Spleen (tissue), 11 donors: ENCODE results near the gene FAM3B. TPM values are rescaled to one million over a fixed set of nuclear protein-coding genes. Genes with fewer than 3 reads are reported as not detected.

Experiments
- DNase-seq: peaks from one replicate; pipeline ENCODE4 v3.0.0-alpha.2; 2020
- H3K27ac ChIP-seq, 8 donors: fragments of 200-600 bp; sonication (generic) in 7 of 8; 1 replicate in 4 of 8; 2 replicates in 4 of 8; pipeline versions ENCODE4 v1.5.0 to v1.8.0; 2016 to 2021; ENCODE audit warnings: inconsistent platforms in 4 of 8, mild to moderate bottlenecking in 4 of 8, moderate library complexity in 1 of 8
- H3K27me3 ChIP-seq, 7 donors: fragments of 200-600 bp; sonication (generic) in 6 of 7; replicated peaks in 1 of 7; 1 replicate in 4 of 7; 2 replicates in 3 of 7; pipeline versions ENCODE4 v1.5.0 to v1.8.0; 2016 to 2021; ENCODE audit warnings: inconsistent platforms in 3 of 7, mild to moderate bottlenecking in 1 of 7
- H3K36me3 ChIP-seq, 6 donors: fragments of 200-600 bp; sonication (generic) in 5 of 6; 1 replicate in 4 of 6; 2 replicates in 2 of 6; pipeline versions ENCODE4 v1.5.0 to v1.8.0; 2016 to 2021; ENCODE audit warnings: inconsistent platforms in 2 of 6
- H3K4me1 ChIP-seq, 6 donors: fragments of 200-600 bp; sonication (generic) in 5 of 6; 1 replicate in 3 of 6; 2 replicates in 3 of 6; pipeline versions ENCODE4 v1.5.0 to v1.8.0; 2016 to 2021; ENCODE audit warnings: inconsistent platforms in 3 of 6
- H3K4me3 ChIP-seq, 8 donors: fragments of 200-600 bp; sonication (generic) in 7 of 8; 1 replicate in 4 of 8; 2 replicates in 4 of 8; pipeline versions ENCODE4 v1.5.0 to v1.8.0; 2016 to 2021; ENCODE audit warnings: inconsistent platforms in 4 of 8, mild to moderate bottlenecking in 4 of 8, moderate library complexity in 2 of 8
- H3K9me3 ChIP-seq, 8 donors: fragments of 200-600 bp; sonication (generic) in 7 of 8; 1 replicate in 4 of 8; 2 replicates in 4 of 8; pipeline versions ENCODE4 v1.5.0 to v1.8.0; 2016 to 2021; ENCODE audit warnings: inconsistent platforms in 4 of 8
- CTCF ChIP-seq, 11 experiments: fragments of 200-600 bp in 7 of 11; fragments of 450-650 bp in 4 of 11; sonication (generic) in 4 of 11; IDR thresholded peaks in 8 of 11; conservative IDR thresholded peaks in 3 of 11; 1 replicate in 7 of 11; 2 replicates in 4 of 11; pipeline versions ENCODE4 v1.4.0 to v1.8.0; 2016 to 2021; ENCODE audit warnings: antibody characterized with exemption in 11 of 11, inconsistent platforms in 4 of 11, mild to moderate bottlenecking in 1 of 11
- POLR2A ChIP-seq, 3 donors: fragments of 450-650 bp; IDR thresholded peaks; one replicate each; pipeline ENCODE4 v1.5.1; 2017; ENCODE audit warnings: antibody characterized with exemption in 3 of 3, mild to moderate bottlenecking in 1 of 3
- POLR2AphosphoS5 ChIP-seq, 3 donors: sonication (generic); formaldehyde crosslinking; IDR thresholded peaks; one replicate each; pipeline ENCODE4 v1.5.1; 2017; ENCODE audit warnings: antibody characterized with exemption in 3 of 3
- WGBS, 5 donors: extraction: QIAGEN DNeasy Blood & Tissue Kit in 3 of 5; methylation state at CpG; one replicate each; pipeline versions ENCODE4 v1.1.5 to v1.1.7; 2013 to 2018; 5-methylcytosine and 5-hydroxymethylcytosine counted together
- intact Hi-C: fragments of 100-400 bp; cut with DNase I; formaldehyde crosslinking; loops from one replicate; pipeline ENCODE4 v1.15.0; 2023; ENCODE audit warnings: low total_unique reads
- polyA plus RNA-seq, 3 donors: library from polyadenylated mRNA; stranded (reverse); fragments of 200-250 nt; gene quantifications; one replicate each; pipeline ENCODE4 v1.2.1, GENCODE V29; 2013
- total RNA-seq, 7 donors: library from RNA; depleted of rRNA in 3 of 7; stranded (reverse); fragments of >200 nt in 3 of 7; fragmentation: NEBNext Ultra II Directional in 4 of 7; extraction: Animal tissue kit (Norgen Biotek cat#: 25700) in 4 of 7; gene quantifications; one replicate each; pipeline versions ENCODE4 v1.1.0 to v1.2.1, GENCODE V29; 2016 to 2021
- donor health status: healthy with polysubstance abuse.
- donor health status: DM: no; HTN: no; CAD: no; lungs with moderate emphysema.
- donor health status: DM: no; HTN: no; CAD: no.
- donor health status: Bipolar disorder and iron deficiency.
- donor health status: healthy.
- donor health status: DM: no; HTN: no; CAD: no.
- donor health status: DM: yes; HTN: yes; CAD: no.

Gene FAM3B
- total and polyA plus RNA-seq, 10 donors, result 0.77 to 1.9 (median 1.3) TPM; not detected in 3

DNA sequence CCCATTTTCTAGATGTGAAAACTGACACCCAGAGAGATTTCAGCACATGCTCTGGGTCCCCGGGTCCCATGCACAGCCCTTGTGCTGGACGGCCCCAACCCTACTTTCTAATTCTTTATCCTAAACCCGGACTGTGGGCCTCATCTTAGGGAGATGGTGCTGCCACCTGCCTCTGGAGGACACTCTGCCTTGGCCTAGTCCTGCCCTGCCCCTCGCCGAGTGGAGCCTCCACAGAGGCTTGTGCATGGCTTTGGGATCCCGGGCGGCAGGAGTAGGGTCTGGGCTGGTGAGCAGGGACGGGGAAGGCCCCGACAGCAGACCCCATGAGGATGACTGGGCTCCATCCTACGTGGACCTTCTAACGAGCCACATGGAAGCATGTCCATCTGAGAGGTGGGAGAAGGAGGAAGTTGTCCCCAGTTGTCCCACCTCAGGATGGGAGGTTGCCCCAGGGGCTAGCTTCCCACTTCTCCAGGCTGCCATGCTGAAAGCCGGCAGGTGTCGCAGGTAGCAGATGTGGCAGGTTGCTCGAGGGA lies 57.6 kb downstream of the FAM3B start:
- no peak overlapping the region for H3K4me3 ChIP-seq
- H3K27ac ChIP-seq, result no peak overlapping the region
- 91 to 94% (median 94%) methylated on average over 12 to 14 of the region's 14 CpGs for WGBS, 5 donors
- H3K9me3 ChIP-seq, result no peaks in the 10 kb centered on the region
- DNase-seq, result peak; percentile 64
- H3K4me1 ChIP-seq, result peaks cover 0 to 55% (median 30%) of the 10 kb centered on the region in 6 donors
- H3K27me3 ChIP-seq, result peaks cover 0 to 5% (median 0%) of the 10 kb centered on the region in 7 donors
- peaks cover 0 to 62% (median 28%) of the 10 kb centered on the region in 6 donors for H3K36me3 ChIP-seq
- no peak for TF ChIP-seq CTCF (IDR thresholded peaks at IDR 0.05 in 8 of 11, conservative IDR thresholded peaks at IDR 0.05 in 3 of 11)
- no peak for TF ChIP-seq POLR2AphosphoS5 (IDR thresholded peaks at IDR 0.05)
- TF ChIP-seq POLR2A (IDR thresholded peaks at IDR 0.05), result no peak
- intact Hi-C loops, result no loop called here

DNA sequence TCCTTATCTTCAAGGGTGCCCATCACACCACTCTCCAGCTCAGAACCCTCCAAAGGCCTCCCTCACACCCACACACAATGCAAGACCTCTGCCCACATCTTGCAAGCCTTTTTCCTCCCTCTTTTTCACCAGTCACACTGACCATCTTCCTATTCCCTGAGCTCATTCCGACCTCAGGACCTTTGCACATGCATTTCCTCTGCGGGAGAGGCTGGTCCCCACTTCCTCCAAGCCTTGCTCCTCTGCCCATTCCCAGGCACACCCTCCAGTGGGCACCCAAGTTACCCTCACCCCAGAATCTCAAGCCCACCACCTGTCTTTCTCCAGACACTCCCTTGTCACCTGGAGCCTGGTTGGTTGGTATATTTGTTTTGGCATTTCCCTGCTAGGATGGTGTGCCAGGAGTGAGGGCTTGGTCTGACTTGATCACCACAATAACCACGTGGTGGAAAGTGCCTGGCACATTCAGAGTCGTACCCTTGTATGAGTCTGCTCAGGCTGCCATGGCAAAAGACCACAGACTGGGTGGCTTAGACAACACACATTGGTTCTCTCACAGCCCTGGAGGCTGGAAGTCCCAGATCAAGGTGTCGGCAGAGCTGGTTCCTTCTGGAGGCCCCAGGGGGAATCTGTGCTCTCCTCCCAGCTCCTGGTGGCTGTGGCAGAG lies 58.4 kb downstream of the FAM3B start:
- intact Hi-C loops, result no loop called here
- 71 to 85% (median 73%) methylated on average over 5 of the region's 5 CpGs for WGBS, 5 donors
- DNase-seq, result no peak
- Histone ChIP-seq H3K4me1 (peaks cover 0 to 47% (median 25%) of the 10 kb centered on the region in 6 donors), H3K27me3 (no peaks in the 10 kb centered on the region), H3K4me3 (no peak overlapping the region), H3K27ac (no peak overlapping the region), H3K9me3 (no peaks in the 10 kb centered on the region), H3K36me3 (peaks cover 1 to 69% (median 35%) of the 10 kb centered on the region in 6 donors)
- TF ChIP-seq POLR2AphosphoS5 (IDR thresholded peaks at IDR 0.05), result no peak
- no peak for TF ChIP-seq POLR2A (IDR thresholded peaks at IDR 0.05)
- no peak for TF ChIP-seq CTCF (IDR thresholded peaks at IDR 0.05 in 8 of 11, conservative IDR thresholded peaks at IDR 0.05 in 3 of 11)

DNA sequence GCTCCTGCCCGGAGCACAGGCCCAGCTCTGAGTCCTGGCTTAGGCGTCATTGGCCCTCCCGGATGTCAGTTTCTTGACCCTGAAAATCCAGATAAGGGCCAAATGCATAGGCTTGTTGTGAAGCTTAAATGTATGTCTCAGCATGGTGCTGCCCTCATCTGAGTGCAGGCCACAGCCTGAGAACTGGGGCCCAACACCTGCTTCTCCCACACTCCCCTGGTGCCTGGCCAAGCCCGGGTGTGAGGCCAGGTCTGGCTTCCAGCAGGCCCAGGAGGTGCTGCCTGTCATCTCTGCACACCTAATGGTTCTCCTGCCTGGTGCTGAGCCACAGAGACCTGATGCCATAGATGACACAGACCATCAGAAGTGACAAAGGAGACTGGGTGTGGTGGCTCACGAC lies 59.3 kb downstream of the FAM3B start:
- Histone ChIP-seq H3K27me3 (no peaks in the 10 kb centered on the region), H3K27ac (no peak overlapping the region), H3K36me3 (peaks cover 4 to 78% (median 44%) of the 10 kb centered on the region in 6 donors), H3K4me3 (no peak overlapping the region), H3K4me1 (peaks cover 0 to 38% (median 16%) of the 10 kb centered on the region in 6 donors), H3K9me3 (no peaks in the 10 kb centered on the region)
- TF ChIP-seq POLR2A (IDR thresholded peaks at IDR 0.05) (no peak), POLR2AphosphoS5 (IDR thresholded peaks at IDR 0.05) (no peak), CTCF (IDR thresholded peaks at IDR 0.05 in 8 of 11, conservative IDR thresholded peaks at IDR 0.05 in 3 of 11) (no peak)
- intact Hi-C loops, result no loop called here
- 81 to 93% (median 90%) methylated on average over 3 to 5 of the region's 5 CpGs for WGBS, 5 donors
- no peak for DNase-seq

GRCh38 chr21:41377715-41378114 lies 61.1 kb downstream of the FAM3B start:
- Histone ChIP-seq H3K4me3 (no peak overlapping the region), H3K27ac (no peak overlapping the region), H3K27me3 (no peaks in the 10 kb centered on the region), H3K9me3 (peaks cover 0 to 7% (median 0%) of the 10 kb centered on the region in 8 donors), H3K4me1 (peaks cover 0 to 20% (median 3%) of the 10 kb centered on the region in 6 donors), H3K36me3 (peaks cover 4 to 96% (median 59%) of the 10 kb centered on the region in 6 donors)
- intact Hi-C loops, result no loop called here
- TF ChIP-seq POLR2A (IDR thresholded peaks at IDR 0.05) (no peak), POLR2AphosphoS5 (IDR thresholded peaks at IDR 0.05) (peak in 1 of 3 donors; percentile 27), CTCF (IDR thresholded peaks at IDR 0.05 in 8 of 11, conservative IDR thresholded peaks at IDR 0.05 in 3 of 11) (no peak)
- 91 to 94% (median 92%) methylated on average over 10 to 16 of the region's 16 CpGs for WGBS, 5 donors
- no peak for DNase-seq
